ENCODE results near the gene RNF175. TPM values are rescaled to one million over a fixed set of nuclear protein-coding genes. Genes with fewer than 3 reads are reported as not detected.
"Not testable (repeated sequence)": the region's sequence is repeated elsewhere in the genome, so short reads cannot be mapped to it uniquely, and the experiment has no call there.

RNF175 gene
- total RNA-seq, 1 donor from 2014 or later: 4.3 TPM

DNA sequence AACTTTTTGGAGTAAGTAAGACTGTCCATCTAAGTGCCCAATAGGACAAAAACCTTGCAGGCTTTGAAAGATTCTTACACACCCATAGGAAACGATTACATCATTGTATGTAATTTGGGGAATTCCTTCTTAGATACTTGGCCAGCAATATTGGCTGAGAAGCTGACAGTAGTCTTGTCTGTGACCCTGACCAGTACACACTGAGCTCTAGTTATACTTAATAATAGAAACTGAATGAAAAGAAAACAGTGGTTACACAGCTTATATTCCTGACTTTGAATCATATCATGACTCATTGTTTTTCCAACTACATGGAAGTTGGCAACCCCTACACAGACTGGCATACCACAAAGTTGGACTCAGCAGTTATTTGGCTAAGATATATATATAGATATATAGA, 82.8 kb downstream of the RNF175 start:
- no peak for DNase-seq (ENCODE audit: low spot score in 2 of 2, unreplicated experiment in 2 of 2)

DNA sequence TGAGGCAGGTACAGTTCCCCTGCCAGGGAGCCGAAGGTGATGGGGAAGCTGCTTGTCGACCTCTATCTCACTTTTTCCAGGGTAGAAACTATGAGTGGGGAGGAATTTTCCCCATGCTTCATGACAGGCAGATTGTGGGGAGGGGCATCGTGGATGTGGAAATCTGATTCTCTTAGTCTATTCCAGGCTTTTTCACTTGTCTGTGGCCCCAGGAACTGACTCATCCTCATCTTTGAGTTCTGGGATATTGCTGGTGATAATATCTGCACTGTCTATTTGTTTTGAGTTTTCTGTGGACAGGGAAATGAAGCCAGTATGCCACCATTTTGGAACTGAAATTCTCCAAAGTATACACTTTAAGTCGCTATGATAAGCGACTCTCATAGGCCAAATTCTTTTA, 83.3 kb downstream of the RNF175 start:
- Mint-ChIP-seq H3K27ac (no peak overlapping the region), H3K36me3 (no peaks in the 10 kb centered on the region), H3K4me1 (no peaks in the 10 kb centered on the region), H3K9me3 (peaks cover 30% of the 10 kb centered on the region), H3K4me3 (no peak overlapping the region), H3K27me3 (ENCODE audit: low read depth) (peaks cover 29% of the 10 kb centered on the region)
- no peak for DNase-seq (ENCODE audit: low spot score in 2 of 2, unreplicated experiment in 2 of 2)
- TF ChIP-seq, protein P1, sequence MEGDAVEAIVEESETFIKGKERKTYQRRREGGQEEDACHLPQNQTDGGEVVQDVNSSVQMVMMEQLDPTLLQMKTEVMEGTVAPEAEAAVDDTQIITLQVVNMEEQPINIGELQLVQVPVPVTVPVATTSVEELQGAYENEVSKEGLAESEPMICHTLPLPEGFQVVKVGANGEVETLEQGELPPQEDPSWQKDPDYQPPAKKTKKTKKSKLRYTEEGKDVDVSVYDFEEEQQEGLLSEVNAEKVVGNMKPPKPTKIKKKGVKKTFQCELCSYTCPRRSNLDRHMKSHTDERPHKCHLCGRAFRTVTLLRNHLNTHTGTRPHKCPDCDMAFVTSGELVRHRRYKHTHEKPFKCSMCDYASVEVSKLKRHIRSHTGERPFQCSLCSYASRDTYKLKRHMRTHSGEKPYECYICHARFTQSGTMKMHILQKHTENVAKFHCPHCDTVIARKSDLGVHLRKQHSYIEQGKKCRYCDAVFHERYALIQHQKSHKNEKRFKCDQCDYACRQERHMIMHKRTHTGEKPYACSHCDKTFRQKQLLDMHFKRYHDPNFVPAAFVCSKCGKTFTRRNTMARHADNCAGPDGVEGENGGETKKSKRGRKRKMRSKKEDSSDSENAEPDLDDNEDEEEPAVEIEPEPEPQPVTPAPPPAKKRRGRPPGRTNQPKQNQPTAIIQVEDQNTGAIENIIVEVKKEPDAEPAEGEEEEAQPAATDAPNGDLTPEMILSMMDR (IDR thresholded peaks at IDR 0.05; ENCODE audit: unreplicated experiment): no peak

More for the DNA sequence above, 82.8 kb downstream of the RNF175 start:
- Mint-ChIP-seq H3K36me3 (no peaks in the 10 kb centered on the region), H3K27ac (no peak overlapping the region), H3K4me1 (no peaks in the 10 kb centered on the region), H3K27me3 (ENCODE audit: low read depth) (peaks cover 31% of the 10 kb centered on the region), H3K9me3 (peaks cover 25% of the 10 kb centered on the region), H3K4me3 (no peak overlapping the region)
- TF ChIP-seq, protein P1 (IDR thresholded peaks at IDR 0.05; ENCODE audit: unreplicated experiment): no peak

DNA sequence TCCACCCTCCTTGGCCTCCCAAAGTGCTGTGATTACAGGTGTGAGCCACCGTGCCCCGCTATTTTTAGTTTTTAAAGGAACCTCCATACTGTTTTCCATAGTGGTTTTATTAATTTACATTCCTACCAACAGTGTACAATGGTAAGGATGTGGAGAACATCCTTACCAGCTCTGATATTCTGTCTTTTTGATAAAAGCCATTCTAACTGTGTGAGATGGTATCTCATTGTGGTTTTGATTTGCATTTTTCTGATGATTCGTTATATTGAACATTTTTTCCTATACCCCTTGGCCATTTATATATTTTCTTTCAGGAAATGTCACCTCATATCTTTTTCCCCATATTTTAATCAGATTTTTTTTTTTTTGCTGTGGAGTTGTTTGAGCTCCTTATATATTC, 90.0 kb downstream of the RNF175 start:
- peaks cover 32% of the 10 kb centered on the region for H3K27me3 Mint-ChIP-seq (ENCODE audit: low read depth)
- no peak overlapping the region for H3K4me3 Mint-ChIP-seq
- H3K27ac Mint-ChIP-seq: no peak overlapping the region
- no peak for DNase-seq (ENCODE audit: low spot score in 2 of 2, unreplicated experiment in 2 of 2)
- TF ChIP-seq, protein P1 (IDR thresholded peaks at IDR 0.05; ENCODE audit: unreplicated experiment): no peak
- no peaks in the 10 kb centered on the region for H3K4me1 Mint-ChIP-seq
- no peaks in the 10 kb centered on the region for H3K36me3 Mint-ChIP-seq
- peaks cover 24% of the 10 kb centered on the region for H3K9me3 Mint-ChIP-seq

DNA sequence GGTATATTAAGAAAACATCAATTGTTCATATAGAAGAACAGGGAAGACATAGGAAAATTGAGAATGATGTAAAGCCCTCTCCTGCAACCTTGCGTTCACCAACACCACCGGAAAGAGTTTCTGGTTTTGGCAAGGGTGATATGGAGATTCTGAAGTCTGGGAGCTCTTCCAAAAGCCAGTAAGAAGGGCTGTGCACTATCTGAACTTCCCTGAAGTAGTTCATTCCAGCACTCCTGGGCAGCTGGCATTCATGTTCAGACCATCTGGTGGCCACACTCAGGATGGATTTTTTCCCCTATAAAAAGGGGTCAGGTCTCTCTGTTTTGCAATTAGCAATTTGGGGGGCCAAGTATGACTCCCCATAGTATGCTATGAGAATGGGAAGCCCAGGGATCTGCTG, 91.2 kb downstream of the RNF175 start:
- no peak overlapping the region for H3K27ac Mint-ChIP-seq
- H3K4me1 Mint-ChIP-seq: no peaks in the 10 kb centered on the region
- no peak for DNase-seq (ENCODE audit: low spot score in 2 of 2, unreplicated experiment in 2 of 2)
- H3K9me3 Mint-ChIP-seq: peaks cover 22% of the 10 kb centered on the region
- H3K36me3 Mint-ChIP-seq: no peaks in the 10 kb centered on the region
- peaks cover 32% of the 10 kb centered on the region for H3K27me3 Mint-ChIP-seq (ENCODE audit: low read depth)
- TF ChIP-seq, protein P1 (IDR thresholded peaks at IDR 0.05; ENCODE audit: unreplicated experiment): no peak
- H3K4me3 Mint-ChIP-seq: no peak overlapping the region

DNA sequence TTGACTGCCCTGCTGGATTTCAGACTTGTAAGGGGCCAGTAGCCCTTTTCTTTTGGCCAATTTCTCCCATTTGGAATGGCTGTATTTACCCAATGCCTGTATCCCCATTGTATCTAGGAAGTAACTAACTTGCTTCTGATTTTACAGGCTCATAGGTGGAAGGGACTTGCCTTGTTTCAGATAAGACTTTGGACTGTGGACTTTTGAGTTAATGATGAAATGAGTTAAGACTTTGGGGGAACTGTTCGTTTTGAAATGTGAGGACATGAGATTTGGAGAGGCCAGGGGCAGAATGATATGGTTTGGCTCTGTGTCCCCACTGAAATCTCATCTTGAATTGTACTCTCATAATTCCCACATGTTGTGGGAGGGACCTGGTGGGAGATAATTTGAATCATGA, 93.3 kb downstream of the RNF175 start:
- not testable (repeated sequence) for DNase-seq (ENCODE audit: low spot score in 2 of 2, unreplicated experiment in 2 of 2); H3K27ac Mint-ChIP-seq; H3K4me3 Mint-ChIP-seq; H3K4me1 Mint-ChIP-seq; H3K36me3 Mint-ChIP-seq
- Mint-ChIP-seq H3K9me3 (peaks cover 28% of the 10 kb centered on the region), H3K27me3 (ENCODE audit: low read depth) (peaks cover 29% of the 10 kb centered on the region)

DNA sequence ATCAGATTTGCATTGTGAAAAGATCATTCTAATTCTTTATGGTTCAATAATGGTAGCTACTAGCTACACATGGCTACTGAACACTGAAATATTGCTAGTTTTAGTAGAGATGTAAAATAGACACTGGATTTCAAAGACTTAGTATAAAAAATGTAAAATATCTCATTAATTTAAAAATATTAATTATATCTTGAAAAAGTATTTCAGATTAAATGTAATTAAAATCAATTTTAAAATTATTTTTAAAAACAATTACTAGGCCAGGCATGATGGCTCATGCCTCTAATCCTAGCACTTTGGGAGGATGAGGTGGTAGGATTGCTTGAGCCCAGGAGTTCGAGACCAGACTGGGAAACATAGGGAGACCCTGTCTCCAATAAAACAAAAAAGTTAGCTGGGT, 96.2 kb downstream of the RNF175 start:
- H3K4me3 Mint-ChIP-seq: no peak overlapping the region
- H3K4me1 Mint-ChIP-seq: no peaks in the 10 kb centered on the region
- H3K27ac Mint-ChIP-seq: no peak overlapping the region
- peaks cover 20% of the 10 kb centered on the region for H3K27me3 Mint-ChIP-seq (ENCODE audit: low read depth)
- H3K9me3 Mint-ChIP-seq: peaks cover 23% of the 10 kb centered on the region
- TF ChIP-seq, protein P1 (IDR thresholded peaks at IDR 0.05; ENCODE audit: unreplicated experiment): no peak
- no peak for DNase-seq (ENCODE audit: low spot score in 2 of 2, unreplicated experiment in 2 of 2)
- H3K36me3 Mint-ChIP-seq: no peaks in the 10 kb centered on the region

All from mesothelial cell of epicardium (in vitro differentiated cells).